ENCODE data around the gene GNAS.
A peak's percentile ranks its signal among the peaks of the same experiment; 100 is the strongest.
"Not testable (repeated sequence)": the region's sequence is repeated elsewhere in the genome, so short reads cannot be mapped to it uniquely, and the experiment has no call there.

The GNAS gene

GRCh38 chr20:58828136-58828535, 24.4 kb upstream of the GNAS start:
- no peak for DNase-seq (ENCODE audit: low read depth)

- not testable (repeated sequence) for DNase-seq (ENCODE audit: low read depth)
Measured at GRCh38 chr20:58828804-58829203, 23.7 kb upstream of the GNAS start.

- peak; percentile 7 for DNase-seq (ENCODE audit: low read depth)
Measured at GRCh38 chr20:58829531-58829941, 23.0 kb upstream of the GNAS start.

GRCh38 chr20:58832457-58832856, 20.1 kb upstream of the GNAS start:
- DNase-seq (ENCODE audit: low read depth) = no peak

GRCh38 chr20:58833921-58834320, 18.6 kb upstream of the GNAS start:
- no peak for DNase-seq (ENCODE audit: low read depth)

- no peak for DNase-seq (ENCODE audit: low read depth)
Measured at GRCh38 chr20:58835231-58835630, 17.3 kb upstream of the GNAS start.

GRCh38 chr20:58836616-58837204, 15.8 kb upstream of the GNAS start:
- no peak for DNase-seq (ENCODE audit: low read depth)

GRCh38 chr20:58837717-58838116, 14.8 kb upstream of the GNAS start:
- no peak for DNase-seq (ENCODE audit: low read depth)

GRCh38 chr20:58838174-58838573, 14.3 kb upstream of the GNAS start:
- no peak for DNase-seq (ENCODE audit: low read depth)

- DNase-seq (ENCODE audit: low read depth) = no peak
Measured at GRCh38 chr20:58839474-58839874, 13.0 kb upstream of the GNAS start.

- no peak for DNase-seq (ENCODE audit: low read depth)
Measured at GRCh38 chr20:58839991-58840747, 12.3 kb upstream of the GNAS start.

- no peak for DNase-seq (ENCODE audit: low read depth)
Measured at GRCh38 chr20:58840816-58841538, 11.5 kb upstream of the GNAS start.

GRCh38 chr20:58841539-58842264, 10.8 kb upstream of the GNAS start:
- DNase-seq (ENCODE audit: low read depth) = no peak

GRCh38 chr20:58842276-58842675, 10.2 kb upstream of the GNAS start:
- no peak for DNase-seq (ENCODE audit: low read depth)

- DNase-seq (ENCODE audit: low read depth) = no peak
Measured at GRCh38 chr20:58843128-58843556, 9.4 kb upstream of the GNAS start.

GRCh38 chr20:58845706-58846105, 6.8 kb upstream of the GNAS start:
- DNase-seq (ENCODE audit: low read depth) = no peak

GRCh38 chr20:58847463-58847862, 5.1 kb upstream of the GNAS start:
- no peak for DNase-seq (ENCODE audit: low read depth)

- DNase-seq (ENCODE audit: low read depth) = peak; percentile 70
Measured at GRCh38 chr20:58850693-58851174, 1.8 kb upstream of the GNAS start, which contains the start of gene GNAS-AS1. GNAS-AS1 (minus strand) TSS chr20:58850902.

GRCh38 chr20:58851221-58851968, 1.1 kb upstream of the GNAS start:
- no peak for DNase-seq (ENCODE audit: low read depth)

GRCh38 chr20:58851969-58852458, 502 bp upstream of the GNAS start:
- no peak for DNase-seq (ENCODE audit: low read depth)

GRCh38 chr20:58853466-58853865, 950 bp downstream of the GNAS start:
- DNase-seq (ENCODE audit: low read depth) = no peak

All from stromal cell of bone marrow (primary cell).